Hindlimb muscle (tissue), 1 donor: ENCODE results near the gene AQR. TPM values are rescaled to one million over a fixed set of nuclear protein-coding genes. Genes with fewer than 3 reads are reported as not detected.
"Not testable (repeated sequence)": the region's sequence is repeated elsewhere in the genome, so short reads cannot be mapped to it uniquely, and the experiment has no call there.

Source experiments
- DNase-seq: peaks from one replicate; pipeline ENCODE4 v3.0.0-alpha.2; 2013
- polyA plus RNA-seq: library from polyadenylated mRNA; unstranded; fragments of 120-200 nt; gene quantifications from one replicate; pipeline ENCODE4 v1.2.1, GENCODE V29; 2013; ENCODE audit not compliant: insufficient read length

The AQR gene
- polyA plus RNA-seq, 1 donor = 17.6 TPM

DNA sequence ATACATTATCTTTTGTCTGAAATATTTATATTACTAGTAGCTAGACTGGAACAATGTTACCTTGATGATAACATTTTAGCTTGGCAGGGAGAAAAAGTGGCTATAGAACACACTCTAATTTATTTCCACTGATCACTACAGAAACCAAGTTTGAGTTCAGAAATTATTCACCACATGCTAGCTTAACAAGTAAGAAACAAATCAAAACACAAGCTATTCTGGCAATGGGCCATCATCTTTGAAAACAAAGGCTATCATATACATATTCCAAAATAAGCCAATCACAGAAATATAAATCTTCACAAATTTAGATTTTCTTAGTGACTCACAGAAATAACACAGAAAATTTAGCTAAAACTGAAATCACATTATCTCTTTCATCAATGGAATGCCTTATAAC, 17.1 kb downstream of the AQR start:
- DNase-seq = no peak

DNA sequence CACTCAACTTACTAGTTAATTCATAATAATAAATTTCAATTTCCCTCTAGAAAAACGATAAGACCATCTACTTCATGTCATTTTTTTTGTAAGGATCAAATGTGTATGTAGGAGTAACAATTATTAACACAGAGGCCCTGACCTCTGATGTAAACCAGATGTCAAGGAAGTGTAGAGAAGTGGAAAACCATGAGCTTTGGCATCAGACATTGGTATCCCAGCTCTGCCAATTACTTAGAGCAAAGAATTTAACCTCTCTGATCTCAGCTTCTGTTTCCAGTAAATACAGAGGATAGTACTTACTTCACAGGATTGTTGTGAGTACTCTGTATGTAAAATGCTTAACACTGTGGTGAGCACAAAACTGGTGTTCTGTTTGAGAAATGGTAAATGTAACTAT, 17.5 kb downstream of the AQR start:
- peak; percentile 14 for DNase-seq

DNA sequence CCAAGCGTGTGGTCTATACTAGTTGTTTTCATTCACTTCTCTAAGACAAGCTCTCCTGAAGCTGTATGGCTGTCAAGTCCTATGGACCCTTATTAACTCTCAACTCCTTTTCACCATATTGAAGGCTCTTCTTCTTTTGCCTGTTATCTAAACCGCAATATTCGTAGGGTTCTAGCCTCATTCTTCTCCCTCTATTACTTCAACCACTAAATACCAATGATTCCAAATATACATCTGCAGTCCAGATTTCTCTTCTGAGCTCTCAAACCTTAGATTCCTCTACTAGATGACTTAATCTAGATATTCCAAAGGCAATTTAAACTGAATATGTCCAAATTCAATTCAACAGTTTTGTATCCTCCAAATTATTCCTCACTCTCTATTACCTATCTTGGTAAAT, 24.6 kb downstream of the AQR start:
- no peak for DNase-seq

DNA sequence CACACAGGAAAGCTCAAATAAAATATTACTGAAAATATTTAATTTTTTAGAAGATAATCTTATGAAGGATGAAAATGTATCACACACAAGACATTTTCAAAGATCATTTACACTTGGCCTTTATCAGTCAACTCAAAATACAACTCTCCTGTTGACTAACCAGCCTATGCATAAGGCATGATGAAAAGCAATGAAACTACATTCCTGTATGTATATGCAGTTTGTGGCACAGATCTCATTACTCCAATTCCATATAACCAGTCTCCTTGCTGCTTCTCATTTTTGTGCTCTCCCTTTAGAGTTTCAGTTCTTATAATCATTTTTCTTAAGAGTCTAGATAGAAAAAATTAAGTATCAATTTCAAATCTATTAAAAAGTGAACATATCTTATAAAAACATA, 25.8 kb downstream of the AQR start:
- DNase-seq = no peak

DNA sequence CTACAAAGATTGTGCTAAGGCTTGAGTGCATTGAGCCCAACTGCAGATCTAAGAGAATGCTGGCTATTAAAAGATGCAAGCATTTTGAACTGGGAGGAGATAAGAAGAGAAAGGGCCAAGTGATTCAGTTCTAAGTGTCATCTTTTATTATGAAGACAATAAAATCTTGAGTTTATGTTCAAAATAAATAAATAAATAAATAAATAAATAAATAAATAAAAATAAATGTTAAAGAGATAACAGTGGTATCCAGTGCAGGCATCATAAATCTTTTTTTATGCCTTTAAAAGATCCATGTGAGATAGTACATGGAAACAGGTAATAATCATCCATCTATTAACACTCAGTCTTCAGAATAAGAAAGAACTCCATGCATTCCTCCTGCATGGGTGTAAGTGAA, 26.3 kb downstream of the AQR start:
- not testable (repeated sequence) for DNase-seq

DNA sequence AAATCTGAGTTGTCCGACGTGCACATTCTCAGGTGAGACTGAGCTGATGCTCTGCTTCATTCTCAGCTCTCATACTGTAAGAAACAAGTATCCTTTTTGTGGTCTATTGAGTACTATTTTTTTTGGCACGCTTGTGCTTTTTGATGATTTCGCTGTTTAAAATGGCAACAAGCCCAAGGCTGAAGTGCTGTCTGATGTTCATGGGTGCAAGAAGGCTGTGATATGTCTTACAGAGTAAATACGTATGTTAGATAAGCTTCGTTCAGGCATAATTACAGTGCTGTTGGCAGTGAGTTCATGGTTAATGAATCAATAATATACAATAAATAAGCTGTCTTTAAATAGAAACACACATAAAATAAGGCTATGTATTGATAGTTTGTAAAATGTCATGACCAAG, 27.2 kb downstream of the AQR start:
- no peak for DNase-seq

DNA sequence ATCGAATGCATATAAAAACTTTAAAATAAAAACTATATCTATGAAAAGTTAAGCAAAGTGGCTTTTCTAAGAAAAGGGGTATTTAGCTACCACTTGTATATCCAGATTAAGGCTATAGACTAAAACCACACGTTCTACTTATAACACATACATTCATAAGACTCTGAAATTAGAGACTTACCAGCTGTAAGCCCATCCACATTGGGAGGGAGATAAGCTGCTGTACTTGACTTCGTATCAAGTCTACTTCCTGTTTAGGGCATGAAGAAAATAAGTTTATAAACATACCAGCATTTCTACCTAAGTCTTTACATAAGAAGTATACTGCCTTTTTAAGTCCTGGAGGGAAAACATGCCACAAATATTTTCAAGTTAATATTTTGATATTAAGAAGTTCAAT, 27.7 kb downstream of the AQR start:
- no peak for DNase-seq

DNA sequence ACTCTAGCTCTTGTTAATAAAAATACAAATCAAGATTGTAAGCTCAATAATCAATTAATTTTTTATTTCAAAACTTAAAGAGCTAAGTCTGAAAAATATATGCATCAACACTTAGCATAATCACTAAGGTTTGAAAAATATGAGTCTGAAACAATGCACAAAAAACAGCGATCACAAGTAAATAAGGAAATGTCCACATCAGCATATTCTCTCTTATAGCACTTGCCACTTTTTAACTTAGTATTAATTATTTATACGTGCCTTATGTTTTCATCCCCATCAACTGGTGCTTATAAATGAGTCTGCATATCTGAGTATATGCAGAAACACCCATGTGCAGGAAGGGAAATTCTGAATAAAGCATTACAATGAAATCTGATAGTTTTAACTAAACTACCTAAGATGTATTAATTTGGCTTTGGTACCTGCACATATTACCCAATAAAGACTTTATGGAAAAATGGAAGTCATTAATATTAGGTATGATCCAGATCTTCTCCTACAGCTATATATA, 28.3 kb downstream of the AQR start:
- DNase-seq = no peak

DNA sequence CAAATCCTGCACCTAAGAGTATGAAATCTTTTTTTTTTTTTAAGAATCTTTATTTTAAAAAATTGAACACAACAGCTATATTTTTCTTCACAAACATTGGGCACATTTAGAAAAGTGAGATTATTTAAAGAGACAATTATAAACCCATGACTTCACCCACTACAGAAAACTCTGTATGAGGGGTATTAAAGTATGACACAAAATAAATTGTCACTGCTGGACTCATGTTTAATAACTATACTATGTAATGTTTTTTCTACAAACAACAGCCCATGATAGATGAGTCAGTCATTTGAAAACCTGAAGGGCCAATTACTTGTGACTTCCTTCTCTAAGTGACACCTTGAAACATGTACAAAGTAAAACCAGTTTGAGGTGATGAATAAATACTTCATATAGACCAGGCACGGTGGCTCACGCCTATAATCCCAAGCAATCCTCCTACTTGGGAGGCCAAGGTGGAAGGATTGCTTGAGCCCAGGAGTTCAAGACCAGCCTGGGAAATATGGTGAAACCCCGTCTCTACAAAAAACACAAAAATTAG, 36.0 kb downstream of the AQR start:
- DNase-seq = no peak

DNA sequence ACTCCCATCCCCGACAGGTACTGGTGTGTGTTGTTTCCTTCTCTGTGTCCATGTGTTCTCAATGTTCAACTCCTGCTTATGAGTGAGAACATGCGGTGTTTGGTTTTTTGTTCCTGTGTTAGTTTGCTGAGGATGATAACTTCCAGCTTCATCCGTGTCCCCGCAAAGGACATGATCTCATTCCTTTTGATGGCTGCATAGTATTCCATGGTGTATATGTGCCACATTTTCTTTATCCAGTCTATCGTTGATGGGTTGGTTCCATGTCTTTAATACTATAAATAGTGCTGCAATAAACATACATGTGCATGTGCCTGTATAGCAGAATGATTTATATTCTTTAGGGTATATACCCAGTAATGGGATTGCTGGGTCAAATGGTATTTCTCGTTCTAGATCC, 41.2 kb downstream of the AQR start:
- DNase-seq = not testable (repeated sequence)

DNA sequence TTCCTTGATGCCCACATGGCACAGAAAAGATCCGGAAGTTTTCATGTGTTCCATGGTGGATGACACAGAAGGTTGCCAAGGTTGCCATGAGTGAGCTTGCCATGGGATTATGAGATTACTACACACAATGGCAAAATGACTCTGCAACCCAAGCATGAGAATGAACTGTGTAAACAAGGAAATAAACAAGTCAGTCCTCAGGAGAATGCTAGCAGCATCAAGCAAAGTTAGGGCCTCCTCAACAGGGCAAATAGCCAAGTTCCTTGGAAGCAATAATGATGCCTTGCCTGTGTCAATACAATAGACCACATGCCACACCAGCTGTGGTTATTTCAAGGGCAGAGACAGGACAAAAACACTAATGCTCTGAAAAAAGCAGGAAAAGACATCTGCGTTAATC, 41.8 kb downstream of the AQR start:
- DNase-seq = no peak

DNA sequence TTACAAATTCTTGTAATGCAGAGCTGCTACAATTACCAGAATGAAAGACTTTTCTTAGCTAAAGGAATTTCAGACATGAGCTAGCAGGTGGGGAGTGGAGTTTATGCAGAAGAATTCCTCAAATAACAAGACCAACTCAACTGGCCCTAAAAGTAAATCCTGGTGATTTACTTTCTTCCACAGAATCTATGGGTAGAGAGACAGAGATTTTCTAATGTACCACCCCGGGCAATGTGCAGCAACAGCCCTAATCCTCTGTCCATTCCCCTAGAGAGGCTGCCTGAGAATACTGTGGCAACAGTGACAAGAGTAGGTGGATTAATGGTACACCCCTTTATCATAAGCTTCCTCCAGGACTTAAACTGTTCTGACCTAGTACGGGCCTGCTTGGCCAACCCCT, 55.2 kb downstream of the AQR start:
- no peak for DNase-seq

DNA sequence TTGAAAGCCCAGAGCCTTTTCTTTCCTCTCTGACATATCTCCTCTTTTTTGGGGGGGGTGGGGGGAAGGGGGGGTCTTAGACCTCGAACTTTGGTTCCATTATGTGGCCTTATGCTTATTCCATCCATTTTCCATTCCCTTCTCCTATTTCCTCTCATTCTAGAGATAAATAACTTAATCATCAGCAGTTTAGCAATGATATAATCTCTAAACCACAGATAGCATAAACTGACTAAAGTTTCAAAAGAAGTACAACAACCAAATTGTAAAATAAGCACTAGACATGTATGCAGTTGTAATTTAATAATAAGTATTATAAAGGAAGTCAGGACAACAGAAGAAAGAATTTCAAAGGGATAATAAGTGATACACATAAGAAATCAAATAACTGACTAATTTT, 64.5 kb downstream of the AQR start:
- DNase-seq = no peak

DNA sequence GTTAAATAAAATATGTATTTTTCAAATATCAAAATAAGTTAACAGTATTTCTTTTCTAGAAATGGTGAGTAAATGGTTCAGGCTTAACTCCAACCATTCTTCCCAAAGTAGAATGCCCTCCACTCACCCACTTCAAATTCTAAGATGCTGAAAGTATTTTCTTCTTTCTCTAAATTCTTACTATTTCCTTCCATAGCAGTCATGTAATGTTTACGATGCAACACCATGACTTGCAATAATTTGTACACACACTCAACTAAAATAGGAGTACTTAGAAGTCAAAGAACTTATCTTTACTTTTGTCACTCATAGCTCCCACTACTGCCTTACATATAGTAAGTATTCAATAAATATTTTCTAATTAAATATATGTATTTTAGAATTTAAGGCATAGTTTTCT, 65.0 kb downstream of the AQR start:
- DNase-seq = no peak

DNA sequence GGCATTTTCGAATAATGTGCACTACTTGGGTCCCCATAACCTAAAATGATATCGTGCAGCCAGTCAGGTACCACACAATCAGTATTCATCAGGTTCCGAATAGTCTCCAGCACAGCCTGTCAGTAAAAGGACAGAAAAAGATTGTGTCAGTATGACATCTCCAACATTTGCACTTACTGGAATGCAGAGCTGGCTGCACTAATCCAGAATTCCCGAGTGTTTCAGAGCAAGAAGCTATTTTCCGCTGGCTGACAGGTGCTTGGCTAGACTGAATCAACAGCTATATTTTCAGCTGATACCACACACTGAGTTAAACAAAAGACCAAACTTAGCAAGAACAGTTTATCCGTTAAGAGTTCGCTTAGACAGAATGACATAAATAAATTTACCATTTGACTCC, 68.8 kb downstream of the AQR start:
- DNase-seq = peak; percentile 6

DNA sequence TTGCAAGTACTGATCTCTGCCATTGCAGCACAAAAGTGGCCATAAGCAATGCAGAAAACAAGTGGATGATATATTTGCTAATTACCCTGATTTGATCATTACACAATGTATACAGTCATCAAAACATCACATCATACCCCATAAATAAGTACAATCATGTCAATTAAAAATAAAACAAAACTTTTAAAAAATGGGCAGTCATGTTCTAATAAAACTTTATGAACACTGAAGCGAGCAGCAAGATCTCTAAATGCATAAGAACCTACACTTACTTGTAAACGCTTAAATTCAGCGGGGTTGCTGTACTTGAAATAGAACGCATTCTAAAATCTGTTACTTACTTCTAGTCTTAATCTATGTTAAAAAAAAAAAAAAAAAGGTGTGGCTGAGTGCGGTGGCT, 73.4 kb downstream of the AQR start:
- no peak for DNase-seq

DNA sequence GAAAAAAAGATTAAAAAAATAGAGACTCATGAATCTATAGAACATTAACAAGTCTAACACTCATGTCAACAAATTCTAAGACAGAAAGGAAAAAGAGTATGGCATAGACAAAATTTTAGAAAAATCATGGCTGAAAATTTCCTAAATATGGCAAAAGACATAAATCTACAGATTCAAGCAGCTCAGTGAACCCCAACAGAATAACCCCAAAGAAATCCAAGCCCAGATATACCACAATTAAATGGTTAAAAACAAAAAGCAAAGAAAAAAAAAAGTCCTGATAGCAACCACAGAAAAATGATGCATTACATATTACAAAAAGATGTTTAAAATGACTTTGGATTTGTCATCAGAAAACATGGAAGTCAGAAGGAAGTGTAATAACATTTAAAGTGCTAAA, 75.6 kb downstream of the AQR start:
- no peak for DNase-seq

DNA sequence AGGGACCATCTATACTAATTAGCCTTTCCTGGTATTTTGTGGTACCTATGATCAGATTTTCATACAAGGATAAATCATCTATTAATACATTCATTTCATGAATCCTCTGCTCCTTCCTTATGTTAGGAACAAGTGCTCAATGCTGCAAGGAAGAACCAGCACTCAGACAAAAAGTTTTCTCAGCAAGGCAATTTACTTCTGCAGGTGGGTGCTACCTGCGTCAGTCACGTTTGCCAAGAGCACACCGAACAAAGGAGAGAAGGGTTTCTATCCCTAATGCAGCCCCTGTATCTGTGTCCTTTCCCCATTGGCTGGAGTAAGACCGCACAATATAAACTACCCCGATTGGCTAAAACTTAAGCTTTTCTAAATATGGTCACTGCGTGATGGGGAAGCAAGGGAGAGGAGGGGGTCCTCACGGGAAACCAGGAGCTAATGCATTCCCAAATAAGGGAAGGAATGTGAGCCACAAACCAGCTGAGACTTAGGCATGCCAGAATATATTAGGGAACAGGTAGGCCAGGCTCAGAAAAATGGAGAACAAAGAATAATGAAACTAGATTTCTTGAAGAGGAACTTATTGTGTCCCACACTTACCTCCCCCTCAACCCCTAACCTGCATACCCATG, 76.5 kb downstream of the AQR start:
- no peak for DNase-seq

DNA sequence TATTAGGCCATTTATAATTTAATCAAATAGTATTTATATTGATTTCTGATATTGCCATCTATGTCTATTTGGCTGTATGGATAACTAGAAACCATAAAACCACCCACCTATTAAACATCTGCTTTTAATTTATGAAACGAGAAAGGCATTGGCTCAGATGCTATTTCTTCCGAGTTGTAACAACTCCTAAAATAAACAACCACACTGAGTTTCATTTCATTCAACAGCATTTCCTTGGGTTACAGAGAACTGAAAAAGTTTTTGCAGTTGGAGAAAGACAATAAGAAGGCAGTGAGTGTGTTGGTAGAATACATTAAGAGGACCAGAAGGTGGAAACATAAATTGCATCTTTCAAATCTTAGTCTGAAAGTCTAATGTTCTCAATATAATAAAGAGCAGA, 79.1 kb downstream of the AQR start:
- no peak for DNase-seq

DNA sequence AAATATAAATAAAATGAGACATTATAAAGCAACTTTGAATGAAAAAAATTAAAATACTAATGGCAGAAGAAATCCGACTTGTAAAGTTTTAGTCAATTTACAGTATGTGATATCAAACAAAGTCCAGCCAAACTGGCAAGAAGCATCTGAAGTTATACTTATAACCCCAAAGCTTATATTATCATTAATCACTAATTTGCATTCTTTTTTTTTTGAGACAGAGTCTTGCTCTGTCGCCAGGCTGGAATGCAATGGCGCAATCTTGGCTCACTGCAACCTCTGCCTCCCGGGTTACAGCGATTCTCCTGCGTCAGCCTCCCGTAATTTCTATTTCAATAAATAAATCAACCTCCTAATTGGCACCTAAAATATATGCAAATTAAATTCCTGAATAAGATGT, 80.1 kb downstream of the AQR start:
- no peak for DNase-seq

DNA sequence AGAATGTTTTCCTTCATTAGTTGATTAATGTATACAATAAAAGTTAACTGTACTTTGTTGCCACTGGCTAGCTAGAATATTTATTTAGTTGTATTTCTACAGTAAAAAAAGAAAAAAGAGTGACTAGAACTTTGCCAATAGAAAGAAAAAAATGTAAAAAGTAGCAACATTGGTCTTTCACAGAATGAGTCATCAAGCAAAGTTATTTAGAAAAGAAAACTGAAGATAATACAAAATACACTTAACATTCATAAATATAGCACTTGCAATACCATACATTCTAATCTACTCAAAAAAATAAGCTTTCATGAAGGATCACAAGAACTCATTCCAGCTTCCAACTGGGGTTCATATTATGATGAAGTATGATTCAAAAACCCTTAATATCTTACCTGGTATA, 83.4 kb downstream of the AQR start:
- DNase-seq = no peak

DNA sequence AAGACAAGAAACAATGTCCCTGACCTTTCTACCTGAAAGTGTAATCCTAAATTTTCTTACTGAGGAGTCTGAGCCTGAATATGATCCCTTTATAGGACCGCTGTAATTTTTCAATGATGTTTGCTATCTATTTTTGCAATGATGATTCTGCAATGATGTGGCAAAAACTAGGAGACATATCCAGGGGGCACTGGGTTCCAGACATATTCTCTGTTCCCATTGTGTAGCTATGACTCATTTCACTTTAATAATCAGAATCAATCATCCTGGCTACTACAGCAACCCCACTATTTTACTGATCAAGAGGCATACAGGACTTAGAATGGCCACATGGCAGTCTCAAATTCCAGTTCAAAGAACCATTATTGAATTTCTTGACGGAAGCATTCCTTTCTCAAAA, 85.9 kb downstream of the AQR start:
- no peak for DNase-seq

DNA sequence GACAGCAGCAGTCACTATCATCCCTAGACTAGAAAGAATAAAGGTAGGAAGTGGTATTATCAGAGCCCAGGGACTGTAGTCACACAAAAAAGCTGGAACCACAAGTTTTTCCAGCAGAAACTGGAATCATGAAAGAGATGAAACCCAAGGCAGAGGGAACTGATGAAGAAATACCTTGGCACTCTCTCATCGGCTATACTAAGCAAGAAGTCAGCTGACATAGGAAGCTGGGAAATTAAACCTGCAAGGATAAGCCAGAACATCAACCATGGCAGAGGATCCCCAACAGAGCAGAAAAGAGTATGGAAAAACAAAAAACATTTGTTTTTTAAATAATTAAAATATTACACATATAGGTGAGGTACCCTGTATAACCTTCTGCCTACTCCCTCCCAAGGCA, 86.5 kb downstream of the AQR start:
- DNase-seq = no peak

DNA sequence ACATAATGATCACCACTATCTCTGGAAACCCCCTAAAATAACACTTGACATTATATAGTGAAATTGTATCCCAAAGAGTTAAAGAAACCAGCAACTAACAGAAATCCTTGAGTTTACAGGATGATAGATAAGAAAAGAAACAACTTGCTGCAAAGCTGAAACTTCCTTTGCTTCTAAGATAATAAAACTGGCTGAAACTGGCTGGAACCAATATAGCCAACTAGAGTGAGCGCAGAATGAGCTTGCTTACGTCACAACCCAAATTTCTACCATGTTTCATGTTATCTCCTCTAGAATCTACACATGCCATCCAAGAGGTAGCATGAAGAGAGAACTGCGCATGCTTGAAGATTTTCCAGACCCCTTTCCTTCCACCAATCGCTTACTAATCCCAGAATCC, 90.4 kb downstream of the AQR start:
- DNase-seq = no peak

DNA sequence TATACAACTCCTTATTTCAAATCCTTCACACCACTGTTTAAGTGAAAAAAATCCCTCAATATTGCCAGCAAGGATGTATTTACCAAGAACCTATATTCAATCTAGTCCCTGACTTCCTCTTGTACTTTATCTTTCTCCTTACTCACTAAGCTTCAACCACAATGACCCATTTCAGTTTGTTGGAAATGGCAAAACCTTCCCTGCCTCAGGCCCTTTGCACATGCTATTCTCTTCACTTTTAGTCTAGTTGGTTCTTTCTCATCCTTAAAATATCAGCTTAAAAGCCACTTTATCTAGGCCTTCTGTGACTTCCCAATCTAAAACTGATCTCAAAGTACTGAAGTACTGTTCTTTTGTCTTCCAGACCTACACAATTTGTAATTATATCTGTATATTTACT, 92.9 kb downstream of the AQR start:
- no peak for DNase-seq
